ENCODE results near the gene AKT3.
"Not testable (repeated sequence)": the region's sequence is repeated elsewhere in the genome, so short reads cannot be mapped to it uniquely, and the experiment has no call there.

AKT3 gene

DNA sequence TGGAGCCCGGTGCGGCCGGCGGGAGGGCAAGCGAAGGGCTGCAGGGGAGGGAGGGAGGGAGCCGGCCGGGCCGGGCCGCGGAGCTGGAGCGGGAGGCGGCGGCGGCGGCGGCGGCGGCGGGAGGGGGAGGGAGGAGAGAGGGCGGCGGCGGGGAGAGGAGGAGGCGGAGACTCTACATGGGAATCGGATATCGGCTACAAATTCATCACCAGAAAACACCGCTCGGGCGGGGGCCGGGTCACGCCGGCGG is at the start of gene AKT3:
Gene AKT3, minus strand, starts transcription at position 42 of the 250 bp plus-strand sequence. CDS start 7,073 bp downstream, outside the sequence.
- no peak for DNase-seq

- DNase-seq, result no peak
Measured at GRCh38 chr1:243898278-243898677, 48.2 kb upstream of the AKT3 start.

DNA sequence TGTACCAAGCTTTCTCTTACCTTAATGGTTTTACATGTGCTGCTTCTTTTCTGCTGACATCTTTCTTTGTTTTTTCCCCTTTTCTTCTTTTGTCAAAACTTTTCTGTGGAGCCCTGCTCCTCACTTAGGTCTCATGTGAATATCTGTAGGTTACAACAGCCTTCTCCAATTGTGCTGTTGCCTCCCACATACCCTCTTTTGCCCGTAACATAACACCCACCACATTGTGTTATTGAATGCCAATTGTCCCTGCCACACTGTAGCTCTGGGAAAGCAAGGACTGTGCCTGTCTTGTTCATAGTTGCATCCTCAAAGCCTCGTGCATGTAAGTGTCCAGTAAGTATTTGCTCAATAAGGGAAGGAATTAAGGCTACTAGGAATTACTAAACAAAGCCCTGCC is 46.3 kb upstream of the AKT3 start:
- DNase-seq, result no peak

- DNase-seq, result no peak
Measured at GRCh38 chr1:243892456-243892855, 42.4 kb upstream of the AKT3 start.

DNA sequence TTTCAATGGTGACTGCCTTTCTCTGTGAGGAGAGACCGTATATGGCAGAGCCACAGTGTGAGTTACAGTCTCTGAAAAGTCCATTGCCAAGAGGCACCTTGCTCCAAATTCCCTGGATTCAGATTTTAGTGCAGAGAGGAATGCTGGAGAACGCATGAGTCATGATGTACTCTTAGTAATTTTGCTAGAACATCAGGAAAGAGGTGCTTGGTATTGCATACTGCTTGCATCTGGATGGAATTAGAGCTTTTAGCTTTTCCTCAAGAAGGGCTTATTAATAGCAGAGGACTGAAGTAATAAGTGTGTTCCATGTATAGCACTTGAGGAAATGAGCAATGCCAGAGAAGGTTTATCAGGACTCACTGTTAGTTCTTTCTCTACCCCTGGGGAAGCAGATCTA is 40.5 kb upstream of the AKT3 start:
- DNase-seq, result no peak

DNA sequence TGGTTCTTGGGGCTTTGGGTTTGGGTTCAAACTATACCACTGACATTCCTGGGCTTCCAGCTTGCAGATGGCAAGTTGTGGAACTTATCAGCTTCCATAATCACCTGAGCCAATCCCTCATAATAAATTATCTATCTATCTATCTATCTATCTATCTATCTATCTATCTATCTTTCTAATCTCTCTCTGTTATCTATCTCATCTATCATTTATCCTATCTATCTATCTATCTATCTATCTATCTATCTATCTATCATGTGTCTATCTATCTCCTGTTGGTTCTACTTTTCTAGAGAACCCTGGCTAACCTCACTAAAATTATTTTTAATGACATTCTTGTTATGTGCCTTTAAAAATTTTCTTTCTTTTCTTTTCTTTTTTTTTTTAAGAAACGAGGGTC is 35.8 kb upstream of the AKT3 start:
- DNase-seq, result no peak

DNA sequence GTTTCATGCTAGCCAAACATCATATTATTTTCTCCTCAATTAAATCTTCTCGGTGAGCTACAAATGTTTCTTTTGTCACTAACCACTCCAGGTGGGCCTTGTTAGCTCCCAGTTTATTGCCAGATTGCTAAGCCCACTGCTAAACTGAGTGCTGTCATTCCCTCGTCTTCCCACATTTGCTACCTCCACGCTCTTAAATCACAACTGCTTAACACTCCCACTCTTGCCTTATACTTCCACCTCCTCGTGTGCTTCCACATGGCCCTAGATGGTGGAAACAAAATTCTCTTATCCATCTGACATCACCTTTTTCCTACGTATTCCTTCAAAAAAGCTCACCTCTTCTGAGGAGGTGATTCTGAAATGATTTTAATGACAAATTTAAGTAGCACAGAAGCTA is 34.6 kb upstream of the AKT3 start:
- DNase-seq, result no peak

- no peak for DNase-seq
Measured at GRCh38 chr1:243883551-243883950, 33.5 kb upstream of the AKT3 start.

- DNase-seq, result no peak
Measured at GRCh38 chr1:243882276-243882675, 32.2 kb upstream of the AKT3 start.

DNA sequence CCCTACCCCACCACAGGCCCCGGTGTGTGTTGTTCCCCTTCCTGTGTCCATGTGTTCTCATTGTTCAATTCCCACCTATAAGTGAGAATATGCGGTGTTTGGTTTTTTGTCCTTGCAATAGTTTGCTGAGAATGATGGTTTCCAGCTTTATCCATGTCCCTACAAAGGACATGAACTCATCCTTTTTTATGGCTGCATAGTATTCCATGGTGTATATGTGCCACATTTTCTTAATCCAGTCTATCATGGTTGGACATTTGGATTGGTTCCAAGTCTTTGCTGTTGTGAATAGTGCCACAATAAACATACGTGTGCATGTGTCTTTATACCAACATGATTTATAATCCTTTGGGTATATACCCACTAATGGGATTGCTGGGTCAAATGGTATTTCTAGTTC is 27.0 kb upstream of the AKT3 start:
- DNase-seq, result not testable (repeated sequence)

- DNase-seq, result no peak
Measured at GRCh38 chr1:243855616-243856318, 5.7 kb upstream of the AKT3 start.

DNA sequence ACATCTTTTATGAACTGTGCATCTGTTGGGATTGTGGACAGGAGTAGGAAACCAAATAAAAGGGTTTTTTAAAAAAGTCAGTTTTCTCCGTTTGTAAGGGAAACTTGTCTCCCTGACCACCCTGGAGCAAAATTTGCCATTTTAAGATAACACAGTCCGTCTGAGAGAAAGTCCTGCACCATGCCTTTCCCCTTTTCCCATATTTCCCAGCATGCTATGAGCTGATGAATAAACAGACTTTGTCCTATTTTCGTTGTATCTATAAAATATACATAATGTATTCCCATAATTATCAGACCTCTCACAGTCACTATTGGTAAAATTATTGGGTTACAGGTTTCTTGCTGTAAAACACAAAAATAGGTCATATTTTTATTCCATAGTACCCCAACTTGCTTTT is 1.7 kb upstream of the AKT3 start:
- no peak for DNase-seq

GRCh38 chr1:243851257-243851756 is 1.3 kb upstream of the AKT3 start:
- no peak for DNase-seq

DNA sequence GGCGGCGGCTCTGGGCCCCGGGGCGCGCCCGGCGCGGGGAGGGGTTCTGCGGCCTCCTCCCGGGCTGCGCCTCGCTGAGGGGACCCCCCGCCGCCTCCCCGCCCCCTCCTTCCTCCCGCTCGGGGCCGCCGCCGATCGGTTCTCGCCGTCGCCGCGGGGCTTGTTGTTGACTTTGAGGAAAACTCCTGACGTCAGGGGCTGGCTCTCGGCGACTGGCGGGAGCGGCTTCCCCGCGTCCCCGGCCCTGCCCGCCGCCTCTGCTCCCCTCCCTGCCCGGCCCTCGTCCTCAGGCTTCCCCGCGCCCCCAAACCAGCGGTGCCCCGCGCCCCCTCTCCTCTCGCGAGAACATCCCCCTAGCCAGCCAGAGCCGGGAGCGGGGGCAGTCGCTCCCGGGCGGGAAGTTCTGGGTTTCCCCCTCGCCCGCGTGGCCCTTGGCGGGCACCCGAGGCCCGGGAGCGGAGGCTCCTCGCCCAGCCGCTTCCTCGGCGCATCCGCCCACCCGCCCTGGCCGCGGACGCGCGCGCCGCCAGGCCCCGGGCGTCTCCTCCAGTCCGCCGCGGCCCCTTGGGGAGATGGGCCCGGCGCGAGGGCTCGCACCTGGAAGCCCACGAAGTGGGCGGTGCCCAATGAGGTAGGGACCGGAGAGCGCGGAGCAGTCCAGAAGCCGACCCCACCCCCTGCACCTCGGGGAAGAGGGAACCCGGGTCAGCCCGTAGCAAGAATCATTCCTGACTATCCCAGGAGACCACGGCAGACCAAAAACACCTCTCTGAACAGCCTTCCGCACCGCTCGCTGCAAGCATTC is 611 bp upstream of the AKT3 start:
- DNase-seq, result peak; percentile 86

- no peak for DNase-seq
Measured at GRCh38 chr1:243849421-243850201, 432 bp downstream of the AKT3 start.

DNA sequence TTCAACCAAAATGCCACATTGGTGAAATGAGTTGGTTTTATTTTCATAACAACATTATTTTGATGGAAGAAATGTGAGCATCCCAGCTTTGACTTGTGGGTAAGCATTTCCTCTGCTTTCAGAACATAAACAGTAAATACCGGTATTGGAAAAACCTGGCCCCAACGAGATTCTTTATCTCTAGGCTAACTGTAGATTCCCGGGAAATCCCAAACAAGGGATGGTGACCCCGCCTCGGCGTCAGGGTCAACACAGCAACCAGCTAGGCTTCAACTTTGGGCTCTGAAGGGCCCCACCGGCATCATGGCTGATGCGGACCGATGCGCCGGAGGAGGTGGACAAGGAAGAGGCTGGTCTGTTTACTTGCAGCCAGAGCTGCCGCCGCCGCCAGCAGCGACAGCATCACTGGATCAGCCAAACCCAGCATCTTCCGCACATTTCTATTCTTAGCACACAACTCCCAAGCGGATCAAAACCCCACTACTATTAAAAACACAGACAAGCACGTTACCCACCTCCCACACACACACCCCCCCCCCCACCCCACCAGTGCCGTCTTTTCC is 1.1 kb downstream of the AKT3 start:
- peak; percentile 34 for DNase-seq

- DNase-seq, result no peak
Measured at GRCh38 chr1:243848165-243848857, 1.7 kb downstream of the AKT3 start.

- no peak for DNase-seq
Measured at GRCh38 chr1:243846761-243847160, 3.3 kb downstream of the AKT3 start.

DNA sequence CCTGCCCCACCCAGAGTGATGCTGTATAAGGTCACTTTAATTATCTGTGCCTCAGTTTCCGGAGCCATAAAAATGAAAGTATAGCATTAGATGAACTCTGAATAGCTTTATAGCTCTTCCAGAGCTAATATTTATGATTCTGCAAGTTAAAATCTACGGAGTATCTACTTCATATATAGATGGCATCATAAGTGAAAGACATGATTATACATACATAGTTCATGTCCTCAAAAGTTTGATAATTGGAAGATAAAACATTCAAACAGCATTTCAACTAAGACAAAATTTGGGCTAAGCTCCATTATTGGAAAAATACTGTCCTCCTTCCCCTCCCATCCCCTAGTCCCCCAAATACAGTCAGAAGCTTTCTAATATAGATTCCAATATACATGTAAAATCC is 4.2 kb downstream of the AKT3 start:
- DNase-seq, result no peak

GRCh38 chr1:243844186-243844585 is 5.9 kb downstream of the AKT3 start:
- no peak for DNase-seq

DNA sequence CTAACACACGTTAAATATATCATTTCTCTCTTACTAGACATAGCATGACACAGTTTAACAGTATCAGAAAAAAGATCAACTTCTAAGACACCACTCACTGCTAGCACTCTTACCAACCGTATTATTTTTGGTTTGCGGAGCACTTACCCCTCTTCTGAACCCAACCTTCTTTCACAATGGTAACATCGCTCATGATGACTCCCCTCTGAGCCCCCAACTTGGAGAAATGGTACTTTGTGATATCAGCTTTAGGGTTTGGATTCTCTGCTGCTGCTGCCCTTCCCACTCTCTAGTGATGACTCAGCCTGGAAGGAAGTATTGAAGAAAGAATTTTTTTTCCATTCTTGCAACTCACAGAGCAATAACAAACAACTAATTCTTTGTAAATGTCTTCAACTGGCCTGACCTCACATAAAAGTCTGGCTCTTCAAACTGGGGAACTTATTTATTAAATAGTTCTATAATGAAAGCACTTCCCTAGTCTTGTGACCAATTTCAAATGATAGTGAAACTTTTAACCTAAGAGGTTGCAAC is 7.0 kb downstream of the AKT3 start:
- DNase-seq, result no peak

DNA sequence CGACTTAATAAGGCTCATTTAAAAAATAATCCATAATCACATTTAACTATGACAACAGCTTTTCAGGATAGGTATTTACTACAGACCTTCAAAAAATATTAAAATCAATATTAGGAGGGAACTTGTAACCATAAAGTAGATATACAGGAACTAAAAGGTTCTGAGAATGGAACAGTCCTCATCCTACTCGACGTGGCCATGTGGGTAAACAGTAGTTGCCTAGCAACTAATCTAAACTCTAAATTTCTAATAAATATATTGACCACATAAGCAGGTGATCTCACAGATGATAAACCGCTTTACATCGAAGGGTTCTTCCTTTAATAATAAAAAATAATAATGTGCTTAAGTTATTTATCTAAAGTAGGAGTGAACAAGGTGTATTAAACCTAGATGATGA is 7.9 kb downstream of the AKT3 start:
- no peak for DNase-seq

DNA sequence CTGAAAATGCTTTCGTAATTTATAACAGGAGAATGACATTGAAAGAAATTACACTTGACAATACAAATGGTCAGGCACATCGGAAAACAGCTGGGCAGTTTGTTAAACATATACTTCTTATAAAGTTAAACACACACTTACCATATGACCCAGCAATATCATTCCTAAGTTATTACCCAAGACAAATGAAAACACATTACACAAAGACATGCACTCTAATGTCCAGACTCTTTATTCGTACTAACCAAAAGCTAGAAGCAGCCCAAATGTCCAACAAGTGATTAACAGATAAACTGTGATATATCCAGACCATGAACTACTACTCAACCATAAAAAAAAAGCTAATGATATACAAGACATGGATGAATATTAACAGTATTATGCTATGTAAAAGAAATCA is 8.5 kb downstream of the AKT3 start:
- DNase-seq, result no peak
